ENCODE results near the gene PFKL.

GRCh38 chr21:44356636-44357035 is 56.8 kb downstream of the PFKL start:
- TF ChIP-seq REST (IDR thresholded peaks at IDR 0.05; ENCODE audit: low read depth) = no peak
- TF ChIP-seq CEBPB (IDR thresholded peaks at IDR 0.05) = no peak
- no peak for TF ChIP-seq EP300 (IDR thresholded peaks at IDR 0.05; ENCODE audit: borderline replicate concordance)
- no peak for TF ChIP-seq MAX (IDR thresholded peaks at IDR 0.05)
- no peak for TF ChIP-seq RAD21 (IDR thresholded peaks at IDR 0.05; ENCODE audit: low read depth)
- TF ChIP-seq EGR1 (IDR thresholded peaks at IDR 0.05) = no peak
- TF ChIP-seq TAF1 (IDR thresholded peaks at IDR 0.05; ENCODE audit: low read depth) = no peak
- TF ChIP-seq FOXM1 (IDR thresholded peaks at IDR 0.05; ENCODE audit: borderline replicate concordance, low read depth) = no peak
- TF ChIP-seq CREB1 (IDR thresholded peaks at IDR 0.05; ENCODE audit: low read depth) = no peak
- no peak for TF ChIP-seq TCF12 (IDR thresholded peaks at IDR 0.05; ENCODE audit: low read depth)
- no peak for TF ChIP-seq TEAD4 (IDR thresholded peaks at IDR 0.05)
- TF ChIP-seq USF1 (IDR thresholded peaks at IDR 0.05) = no peak
- TF ChIP-seq YY1 (IDR thresholded peaks at IDR 0.05; ENCODE audit: low read depth) = no peak
- TF ChIP-seq ZBTB7A (IDR thresholded peaks at IDR 0.05; ENCODE audit: low read depth) = no peak
